ENCODE data around the gene GNB3. TPM values are rescaled to one million over a fixed set of nuclear protein-coding genes. Genes with fewer than 3 reads are reported as not detected.

Gene GNB3
- total RNA-seq, 1 donor from 2014 or later, result 0.39 TPM

Other genes starting within 250 kb of the GNB3 start
- 257 and 265 TPM in 2 replicates for gene CHD4, start 233.5 kb upstream of the GNB3 start, total RNA-seq
- 6.2 and 6.7 TPM in 2 replicates for gene LPAR5, start 205.0 kb upstream of the GNB3 start, total RNA-seq
- 1.5 and 1.7 TPM in 2 replicates for gene ACRBP, start 193.5 kb upstream of the GNB3 start, total RNA-seq
- 20.7 and 21.3 TPM in 2 replicates for gene ING4, start 177.8 kb upstream of the GNB3 start, total RNA-seq
- 86.1 and 91.5 TPM in 2 replicates for gene ZNF384, start 151.6 kb upstream of the GNB3 start, total RNA-seq
- gene PIANP, start 140.1 kb upstream of the GNB3 start, total RNA-seq, result not detected in 2 replicates
- 23.5 and 26.6 TPM in 2 replicates for gene COPS7A, start 116.9 kb upstream of the GNB3 start, total RNA-seq
- 92.7 and 94.4 TPM in 2 replicates for gene MLF2, start 87.8 kb upstream of the GNB3 start, total RNA-seq
- 95.4 and 98.5 TPM in 2 replicates for gene PTMS, start 74.6 kb upstream of the GNB3 start, total RNA-seq
- gene LAG3, start 68.4 kb upstream of the GNB3 start, total RNA-seq, result 11.8 and 12.2 TPM in 2 replicates
- gene CD4, start 51.4 kb upstream of the GNB3 start, total RNA-seq, result 226 and 232 TPM in 2 replicates
- 0.18 and 0.32 TPM in 2 replicates for gene GPR162, start 19.1 kb upstream of the GNB3 start, total RNA-seq
- 0.73 and 1.3 TPM in 2 replicates for gene P3H3, start 12.5 kb upstream of the GNB3 start, total RNA-seq
- gene CDCA3, start 10.4 kb downstream of the GNB3 start, total RNA-seq, result 77.3 and 78.4 TPM in 2 replicates
- 126 and 138 TPM in 2 replicates for gene USP5, start 11.2 kb downstream of the GNB3 start, total RNA-seq
- gene TPI1, start 26.6 kb downstream of the GNB3 start, total RNA-seq, result 1,157 and 1,161 TPM in 2 replicates
- 14.0 and 14.6 TPM in 2 replicates for gene SPSB2, start 32.4 kb downstream of the GNB3 start, total RNA-seq
- 4.7 and 5.0 TPM in 2 replicates for gene LRRC23, start 63.9 kb downstream of the GNB3 start, total RNA-seq
- gene ENO2, start 73.7 kb downstream of the GNB3 start, total RNA-seq, result 114 and 120 TPM in 2 replicates
- gene ATN1, start 87.0 kb downstream of the GNB3 start, total RNA-seq, result 35.9 and 37.0 TPM in 2 replicates
- gene RNU7-1, start 102.9 kb downstream of the GNB3 start, total RNA-seq, result not detected in 2 replicates
- 135 and 161 TPM in 2 replicates for gene C12orf57, start 103.1 kb downstream of the GNB3 start, total RNA-seq
- 255 and 267 TPM in 2 replicates for gene PTPN6, start 110.4 kb downstream of the GNB3 start, total RNA-seq
- gene PHB2, start 129.7 kb downstream of the GNB3 start, total RNA-seq, result 242 and 243 TPM in 2 replicates
- 67.4 and 69.6 TPM in 2 replicates for gene EMG1, start 130.0 kb downstream of the GNB3 start, total RNA-seq
- gene LPCAT3, start 177.6 kb downstream of the GNB3 start, total RNA-seq, result 32.7 and 33.3 TPM in 2 replicates
- 2.2 TPM in 2 replicates for gene C1S, start 219.8 kb downstream of the GNB3 start, total RNA-seq